Measurements from ENCODE around the gene TUBGCP2.
A peak's percentile ranks its signal among the peaks of the same experiment; 100 is the strongest.
"Not testable (repeated sequence)": the region's sequence is repeated elsewhere in the genome, so short reads cannot be mapped to it uniquely, and the experiment has no call there.

The TUBGCP2 gene

DNA sequence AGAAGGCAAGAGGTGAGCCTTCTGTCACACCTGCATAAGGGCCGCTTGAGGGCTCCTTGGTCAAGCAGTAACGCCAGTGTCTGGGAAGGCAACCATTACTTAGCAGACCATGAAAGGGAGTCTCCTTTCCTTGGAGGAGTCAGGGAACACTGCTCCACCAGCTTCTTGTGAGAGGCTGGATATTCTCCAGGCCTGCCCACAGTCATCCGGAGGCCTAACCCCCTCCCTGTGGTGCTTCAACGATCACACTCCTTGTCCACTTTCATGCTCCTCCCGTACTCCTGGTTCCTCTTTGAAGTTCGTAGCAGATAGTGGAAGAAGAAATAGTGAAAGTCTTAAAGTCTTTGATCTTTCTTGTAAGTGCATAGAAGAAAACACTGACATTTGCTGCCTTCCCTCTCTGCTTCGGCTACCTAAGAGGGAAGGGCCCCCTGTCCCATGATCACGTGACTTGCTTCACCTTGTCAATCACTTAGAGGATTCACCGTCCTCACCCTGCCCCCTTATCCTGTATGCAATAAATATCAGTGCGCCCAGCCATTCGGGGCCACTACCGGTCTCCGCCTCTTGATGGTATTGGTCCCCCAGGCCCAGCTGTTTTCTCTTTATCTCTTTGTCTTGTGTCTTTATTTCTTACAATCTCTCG lies 13.5 kb upstream of the TUBGCP2 start:
- not testable (repeated sequence) for DNase-seq

DNA sequence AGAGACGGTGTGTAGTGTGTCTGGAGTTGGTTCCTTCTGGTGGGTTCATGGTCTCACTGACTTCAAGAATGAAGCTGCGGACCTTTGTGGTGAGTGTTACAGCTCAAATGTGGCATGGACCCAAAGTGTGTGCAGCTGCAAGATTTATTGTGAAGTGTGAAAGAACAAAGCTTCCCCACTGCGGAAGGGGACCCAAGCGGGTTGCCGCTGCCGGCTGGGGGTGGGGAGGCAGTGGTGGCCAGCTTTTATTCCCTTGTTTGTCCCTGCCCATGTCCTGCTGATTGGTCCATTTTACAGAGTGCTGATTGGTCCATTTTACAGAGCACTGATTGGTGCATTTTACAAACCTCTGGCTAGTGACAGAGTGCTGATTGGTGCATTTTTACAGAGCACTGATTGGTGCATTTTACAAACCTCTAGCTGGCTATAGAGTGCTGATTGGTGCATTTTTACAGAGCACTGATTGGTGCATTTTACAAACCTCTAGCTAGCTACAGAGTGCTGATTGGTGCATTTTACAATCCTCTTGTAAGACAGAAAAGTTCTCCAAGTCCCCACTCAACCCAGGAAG lies 12.3 kb upstream of the TUBGCP2 start:
- DNase-seq, result not testable (repeated sequence)

DNA sequence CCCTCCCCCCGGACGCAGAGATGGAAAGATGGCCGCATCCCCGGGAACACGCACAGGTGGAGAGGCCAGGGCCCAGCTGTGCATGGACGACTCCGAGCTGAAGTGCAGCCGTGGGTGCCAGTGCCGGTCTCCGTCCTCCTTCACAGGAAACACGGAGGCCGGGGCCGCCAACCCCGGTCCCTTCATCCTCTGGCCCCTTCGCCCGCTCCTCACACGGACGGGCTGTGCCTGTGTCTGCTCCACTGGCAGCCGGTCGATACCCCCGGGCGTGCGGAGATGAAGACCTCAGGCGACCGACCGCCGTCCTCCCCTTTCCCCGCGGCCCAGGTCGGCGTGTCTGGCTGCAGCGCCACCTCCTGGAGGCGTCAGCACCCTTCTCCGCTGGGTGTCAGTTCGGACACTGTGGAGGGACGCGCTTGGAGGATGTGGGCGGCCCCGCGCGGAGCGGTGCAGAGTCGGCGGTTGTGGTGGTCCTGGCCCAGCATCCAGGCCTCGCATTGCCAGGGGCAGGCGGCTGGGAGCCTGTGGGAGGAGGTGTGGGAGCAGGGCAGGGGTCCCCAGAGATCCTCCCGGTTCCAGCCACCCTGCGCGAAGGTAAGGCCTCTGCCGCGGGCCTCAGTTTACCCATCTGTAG lies 9.9 kb upstream of the TUBGCP2 start:
- DNase-seq, result peak; percentile 80

DNA sequence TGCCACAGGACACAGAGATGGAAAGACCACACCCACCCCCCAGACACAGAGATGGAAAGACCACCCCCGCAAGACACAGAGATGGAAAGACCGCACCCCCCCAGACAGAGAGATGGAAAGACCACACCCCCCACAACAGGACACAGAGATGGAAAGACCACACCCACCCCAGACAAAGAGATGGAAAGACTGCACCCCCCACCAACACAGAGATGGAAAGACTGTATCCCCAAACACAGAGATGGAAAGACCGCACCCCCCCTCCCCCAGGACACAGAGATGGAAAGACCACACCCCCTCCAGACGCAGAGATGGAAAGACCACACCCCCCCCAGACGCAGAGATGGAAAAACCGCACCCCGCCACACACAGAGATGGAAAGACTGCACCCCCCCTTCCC lies 8.1 kb upstream of the TUBGCP2 start:
- no peak for DNase-seq

DNA sequence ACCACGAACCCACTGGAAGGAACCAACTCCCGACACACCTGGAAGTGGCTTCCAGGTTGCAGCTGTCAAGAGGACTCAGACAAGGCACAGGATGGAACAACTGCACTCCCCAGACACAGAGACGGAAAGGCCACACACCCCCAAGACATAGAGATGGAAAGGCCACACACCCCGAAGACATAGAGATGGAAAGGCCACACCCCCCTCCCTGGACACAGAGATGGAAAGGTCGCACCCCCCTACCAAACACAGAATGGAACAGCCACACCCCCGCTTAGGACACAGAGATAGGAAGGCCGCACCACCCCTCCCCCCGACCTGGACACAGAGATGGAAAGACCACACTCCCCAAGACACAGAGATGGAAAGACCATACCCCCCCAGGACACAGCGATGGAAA lies 7.6 kb upstream of the TUBGCP2 start:
- no peak for DNase-seq

DNA sequence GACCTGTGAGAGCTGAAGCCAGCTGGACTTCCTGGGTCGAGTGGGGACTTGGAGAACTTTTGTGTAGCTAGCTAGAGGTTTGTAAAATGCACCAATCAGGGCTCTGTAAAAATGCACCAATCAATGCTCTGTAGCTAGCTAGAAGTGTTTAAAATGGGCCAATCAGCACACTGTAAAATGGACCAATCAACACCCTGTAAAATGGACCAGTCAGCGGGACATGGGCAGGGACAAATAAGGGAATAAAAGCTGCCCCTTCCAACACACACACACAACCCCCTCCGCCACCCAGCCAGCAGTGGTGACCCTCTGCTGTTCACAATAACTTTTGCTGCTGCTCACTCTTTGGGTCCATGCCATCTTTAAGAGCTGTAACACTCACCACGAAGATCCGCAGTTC lies 7.2 kb upstream of the TUBGCP2 start:
- DNase-seq, result no peak

DNA sequence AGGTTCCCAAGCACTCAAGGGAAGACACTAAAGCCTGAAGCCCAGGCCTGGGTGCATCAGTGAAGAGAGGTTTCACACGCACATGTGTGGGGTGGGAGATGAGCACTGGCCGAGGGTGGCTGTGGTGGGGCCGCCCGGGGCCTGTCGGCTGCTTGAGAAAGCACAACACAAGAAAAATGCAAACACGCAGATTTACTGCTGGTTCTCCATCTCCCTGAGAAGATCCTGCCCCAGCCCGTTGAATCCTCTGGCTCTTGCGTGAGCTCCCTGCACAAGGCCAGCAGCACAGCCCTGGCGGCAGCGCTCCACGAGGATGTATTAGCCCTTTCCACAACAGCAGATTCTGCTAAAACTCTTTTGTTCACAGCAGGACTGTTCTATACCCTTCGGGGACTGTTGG lies 6.2 kb upstream of the TUBGCP2 start:
- no peak for DNase-seq

DNA sequence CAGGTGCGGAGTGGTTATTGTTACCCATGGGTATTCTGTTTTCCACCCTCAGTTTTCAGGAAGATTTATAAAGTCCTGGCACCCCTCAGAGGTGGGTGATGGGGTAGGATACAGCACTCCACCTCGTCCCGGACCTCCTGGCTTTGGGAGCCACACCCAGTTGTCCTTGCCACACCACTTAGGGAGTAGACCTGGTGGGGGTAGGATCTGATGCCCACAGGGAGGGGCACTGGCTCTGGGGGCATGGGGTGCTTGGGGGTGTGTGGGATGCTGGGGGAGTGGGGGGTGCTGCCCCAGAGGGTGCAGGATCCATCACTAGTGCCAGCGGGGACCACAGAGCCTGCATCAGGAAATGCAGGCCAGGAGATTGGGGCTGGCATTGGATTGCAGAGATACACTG lies 4.5 kb upstream of the TUBGCP2 start:
- no peak for DNase-seq

DNA sequence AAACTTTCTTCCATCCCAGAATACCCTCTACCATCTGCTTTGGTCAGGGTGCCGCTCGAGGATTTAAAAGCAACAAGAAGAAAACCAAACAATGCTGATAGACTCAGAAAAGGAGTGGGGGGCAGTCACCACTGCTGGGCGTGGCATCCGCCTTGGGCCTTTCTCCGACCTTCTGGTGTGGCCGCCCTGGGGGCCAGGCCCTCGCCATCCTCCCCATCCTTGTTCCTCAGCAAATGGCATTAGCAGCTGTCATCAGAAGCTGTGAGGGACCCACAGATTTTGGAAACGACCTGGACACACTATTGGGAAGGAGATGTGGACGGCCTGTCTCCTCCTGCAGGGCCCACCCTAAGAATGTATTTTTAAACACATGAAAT lies 4.1 kb upstream of the TUBGCP2 start:
- no peak for DNase-seq

DNA sequence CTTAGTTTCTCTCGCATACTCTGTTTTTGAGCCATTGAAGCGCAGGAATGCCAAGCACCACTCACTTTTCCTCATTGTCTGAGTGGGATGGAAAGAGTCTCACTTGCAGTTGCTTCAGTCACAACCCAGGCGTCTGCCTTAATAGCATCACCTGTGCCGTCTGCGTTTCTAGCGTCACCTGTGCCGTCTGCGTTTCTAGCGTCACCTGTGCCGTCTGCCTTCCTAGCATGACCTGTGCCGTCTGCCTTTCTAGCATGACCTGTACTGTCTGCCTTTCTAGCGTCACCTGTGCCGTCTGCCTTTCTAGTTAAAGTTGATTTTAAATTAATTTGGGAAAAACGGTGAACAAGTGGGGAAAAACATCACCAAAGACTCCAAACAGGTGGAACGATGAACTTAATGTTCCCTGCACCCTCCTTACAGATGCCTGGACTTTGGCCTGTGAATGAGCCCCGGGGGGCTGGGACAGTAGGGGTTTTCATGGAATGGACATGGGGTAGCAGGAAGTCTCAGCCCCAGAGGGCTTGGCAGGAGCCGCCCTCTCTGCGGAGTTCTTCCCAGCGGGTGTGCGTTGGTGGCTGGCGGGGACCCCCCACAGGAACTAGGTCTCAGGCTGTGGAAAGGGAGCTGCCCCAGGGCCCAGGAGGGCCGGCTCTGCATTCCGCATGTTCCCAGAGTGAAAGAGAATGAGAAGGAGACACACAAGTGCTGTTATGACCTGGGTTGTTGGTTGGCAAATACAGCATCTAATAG lies 3.5 kb upstream of the TUBGCP2 start:
- DNase-seq, result no peak

DNA sequence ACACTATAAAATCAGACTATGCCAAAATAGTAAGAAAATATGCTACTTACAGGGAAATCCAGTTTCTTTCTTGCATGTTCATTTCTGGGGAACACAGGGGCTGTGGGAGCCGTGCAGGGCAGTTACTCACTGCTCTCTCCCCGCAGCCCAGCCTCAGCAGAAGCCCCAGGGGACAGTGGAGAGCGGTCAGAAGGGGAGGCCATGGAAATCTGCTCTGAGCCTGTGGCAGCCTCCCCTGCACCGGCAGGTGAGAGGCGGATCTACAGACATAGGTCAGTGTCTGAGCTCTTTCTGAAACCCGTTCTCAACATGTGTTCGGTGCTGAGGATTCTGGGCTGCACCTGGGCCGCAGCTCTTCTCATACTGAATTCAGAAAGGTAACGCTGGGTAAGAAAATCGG lies 2.9 kb upstream of the TUBGCP2 start:
- no peak for DNase-seq

DNA sequence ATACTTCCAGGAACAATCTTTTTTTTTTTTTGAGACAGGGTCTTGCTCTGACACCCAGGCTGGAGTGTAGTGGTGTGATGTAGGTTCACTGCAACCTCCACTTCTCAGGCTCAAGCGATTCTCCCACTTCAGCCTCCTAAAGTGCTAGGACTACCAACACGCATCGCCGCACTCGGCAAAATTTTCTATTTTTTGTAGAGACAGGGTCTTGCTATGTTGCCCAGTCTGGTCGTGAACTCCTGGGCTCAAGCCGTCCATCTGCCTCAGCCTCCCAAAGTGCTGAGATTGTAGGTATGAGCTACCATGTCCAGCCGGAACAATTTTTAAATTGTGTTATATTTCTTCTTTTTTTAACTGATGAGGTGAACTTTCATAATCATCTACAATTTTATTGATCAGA lies 2.1 kb upstream of the TUBGCP2 start:
- no peak for DNase-seq

DNA sequence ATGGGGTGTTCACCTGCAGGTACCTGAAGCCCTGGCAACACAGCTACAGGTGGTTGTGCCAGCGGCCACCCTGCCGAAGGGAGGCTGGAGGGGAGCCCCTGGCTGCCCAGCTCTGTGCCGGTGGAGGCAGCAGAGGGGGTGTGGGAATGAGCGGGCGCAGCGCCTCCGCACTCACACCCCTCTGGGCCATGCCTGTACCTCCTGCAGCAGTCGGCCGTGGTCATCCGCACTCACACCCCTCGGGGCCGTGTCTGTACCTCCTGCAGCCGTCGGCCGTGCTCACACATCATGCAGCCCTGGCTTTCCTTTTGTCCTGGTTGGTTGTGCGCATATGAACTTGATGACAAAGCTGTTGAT lies 1.7 kb upstream of the TUBGCP2 start:
- no peak for DNase-seq

DNA sequence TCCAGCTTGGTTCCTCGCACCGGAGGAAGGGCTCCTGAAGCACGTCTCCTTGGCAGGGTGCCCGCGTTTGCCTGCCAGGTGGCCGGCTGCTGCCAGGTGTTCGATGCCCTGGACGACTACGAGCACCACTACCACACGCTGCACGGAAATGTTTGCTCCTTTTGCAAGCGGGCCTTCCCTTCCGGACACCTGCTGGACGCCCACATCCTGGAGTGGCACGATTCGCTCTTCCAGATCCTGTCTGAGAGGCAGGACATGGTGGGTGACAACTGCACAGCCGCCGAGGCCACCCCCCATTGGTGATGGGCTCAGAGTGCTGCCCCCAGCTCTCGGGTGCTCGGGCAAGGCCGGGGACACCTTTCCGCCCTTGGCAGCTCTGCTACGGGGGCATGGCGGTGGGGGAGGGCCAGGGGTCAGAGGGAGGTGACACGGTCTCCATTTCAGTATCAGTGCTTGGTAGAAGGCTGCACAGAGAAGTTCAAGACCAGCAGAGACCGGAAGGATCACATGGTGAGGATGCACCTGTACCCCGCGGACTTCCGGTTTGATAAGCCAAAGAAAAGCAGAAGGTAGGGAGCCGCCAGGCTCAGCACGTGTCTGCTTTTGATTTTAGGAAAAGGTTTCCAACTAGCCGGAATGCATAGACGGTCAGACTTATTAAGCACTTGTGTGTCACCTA lies 1.2 kb upstream of the TUBGCP2 start:
- DNase-seq, result no peak

DNA sequence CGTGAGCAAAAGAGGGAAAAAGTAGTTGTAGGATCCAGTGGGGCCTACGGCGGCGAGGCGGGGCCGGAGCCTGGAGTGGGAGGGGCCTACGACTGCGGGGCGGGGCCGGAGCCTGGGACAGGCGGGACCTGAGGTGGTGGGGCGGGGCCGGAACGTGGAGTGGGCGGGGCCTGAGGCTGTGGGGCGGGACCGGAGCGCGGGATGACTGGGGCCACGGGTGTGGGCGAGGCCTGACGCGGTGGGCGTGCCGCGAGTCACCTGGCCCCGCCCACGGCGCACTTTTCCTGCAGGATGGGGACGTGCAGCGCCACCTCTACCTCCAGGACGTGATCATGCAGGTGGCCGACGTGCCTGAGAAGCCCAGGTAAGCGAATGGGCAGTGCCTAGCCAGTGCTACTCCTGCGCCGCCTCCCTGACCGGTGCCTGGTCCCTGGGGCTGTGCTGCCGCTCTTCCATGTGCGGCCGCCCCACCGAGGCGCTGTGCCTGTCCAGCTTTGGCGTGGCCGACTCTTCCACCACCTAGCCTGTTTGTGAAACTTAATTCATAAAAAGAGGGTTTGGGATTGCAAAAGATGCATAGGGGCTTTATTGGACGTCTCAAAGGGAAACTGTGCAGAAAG lies 538 bp upstream of the TUBGCP2 start:
- peak; percentile 93 for DNase-seq

DNA sequence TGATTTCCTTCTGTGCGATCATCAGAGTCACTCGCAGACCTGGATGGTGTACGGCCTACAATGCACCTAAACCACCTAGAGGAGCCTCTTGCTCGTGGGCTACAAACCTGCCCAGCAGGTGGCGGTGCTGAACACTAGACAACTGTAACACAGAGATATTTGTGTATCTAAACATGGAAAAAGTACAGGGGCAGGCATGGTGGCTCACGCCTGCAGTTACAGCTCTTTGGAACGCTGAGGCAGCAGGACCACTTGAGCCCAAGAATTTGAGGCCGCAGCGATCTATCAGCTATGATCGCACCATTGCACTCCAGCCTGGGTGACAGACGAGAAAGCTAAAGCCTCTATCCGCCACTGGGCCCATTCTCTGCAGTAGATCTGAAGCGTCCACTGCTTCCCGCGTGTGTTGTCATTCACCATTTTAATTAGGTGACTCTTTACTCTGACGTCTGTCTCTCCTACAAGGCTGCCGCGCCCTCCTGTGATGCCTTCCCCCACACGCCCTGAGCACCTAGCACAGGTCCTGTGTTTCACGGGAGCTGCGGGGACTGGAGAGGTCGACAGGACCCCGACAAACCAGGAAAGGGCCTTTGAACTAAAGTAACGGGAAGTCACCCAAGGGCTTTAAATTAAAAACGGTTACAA lies 774 bp downstream of the TUBGCP2 start:
- DNase-seq, result peak; percentile 92

DNA sequence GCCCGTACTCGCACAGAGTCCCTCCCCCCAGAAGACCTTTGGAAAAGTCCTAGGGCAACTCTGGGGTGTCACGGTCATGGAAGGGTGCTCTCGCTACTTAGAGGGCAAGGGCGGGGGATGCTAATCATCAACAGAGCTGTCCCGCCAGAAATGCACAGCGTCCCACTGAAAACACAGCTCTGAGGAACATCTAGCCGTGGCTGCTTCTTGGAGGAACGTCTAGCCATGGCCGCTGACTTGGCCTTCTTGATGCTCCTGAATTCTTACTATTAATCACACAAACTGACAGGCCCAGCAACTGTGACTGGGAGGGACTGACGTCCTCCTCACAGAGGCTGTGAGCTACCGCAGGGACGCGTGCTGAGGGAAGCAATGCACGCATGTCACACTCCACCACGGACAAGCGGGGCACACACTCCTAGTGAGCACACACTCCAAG lies 1.7 kb downstream of the TUBGCP2 start:
- DNase-seq, result no peak

DNA sequence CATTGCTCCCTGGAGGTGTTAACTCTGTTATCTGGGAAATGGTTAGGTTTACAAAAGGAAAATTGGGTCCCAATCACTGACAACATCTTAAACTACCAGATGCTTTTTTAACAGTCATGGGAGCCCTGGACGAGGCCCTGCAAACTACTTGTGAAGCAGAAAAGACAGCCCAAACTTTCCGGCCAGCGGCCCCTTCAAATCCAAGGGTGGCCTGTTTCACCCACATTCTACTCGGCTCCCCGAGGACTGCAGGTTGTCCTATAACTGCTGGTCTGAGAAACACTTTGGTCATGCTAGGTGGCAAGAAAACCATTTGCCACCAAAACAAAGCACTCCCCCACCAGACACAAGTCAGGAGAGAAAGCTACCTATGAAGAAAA lies 2.6 kb downstream of the TUBGCP2 start:
- no peak for DNase-seq

DNA sequence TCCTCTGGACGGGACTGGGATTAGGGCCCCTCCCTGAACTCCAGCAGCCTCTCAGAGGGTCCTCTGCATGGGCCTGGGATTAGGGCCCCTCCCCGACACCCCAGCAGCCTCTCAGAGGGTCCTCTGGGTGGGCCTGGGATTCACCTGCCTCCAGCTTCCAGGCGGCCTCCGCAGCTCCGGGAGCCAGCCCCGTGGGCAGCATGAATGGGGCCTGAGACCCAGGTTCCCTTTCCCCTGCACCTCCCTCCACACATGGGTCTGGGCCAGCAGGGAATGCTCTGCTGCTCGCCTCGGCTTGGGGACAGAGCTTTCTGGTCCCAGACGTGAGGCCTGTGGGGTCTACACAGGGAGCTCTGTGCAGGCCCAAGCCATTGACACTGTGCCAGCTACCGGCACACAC lies 5.5 kb downstream of the TUBGCP2 start:
- DNase-seq, result no peak

DNA sequence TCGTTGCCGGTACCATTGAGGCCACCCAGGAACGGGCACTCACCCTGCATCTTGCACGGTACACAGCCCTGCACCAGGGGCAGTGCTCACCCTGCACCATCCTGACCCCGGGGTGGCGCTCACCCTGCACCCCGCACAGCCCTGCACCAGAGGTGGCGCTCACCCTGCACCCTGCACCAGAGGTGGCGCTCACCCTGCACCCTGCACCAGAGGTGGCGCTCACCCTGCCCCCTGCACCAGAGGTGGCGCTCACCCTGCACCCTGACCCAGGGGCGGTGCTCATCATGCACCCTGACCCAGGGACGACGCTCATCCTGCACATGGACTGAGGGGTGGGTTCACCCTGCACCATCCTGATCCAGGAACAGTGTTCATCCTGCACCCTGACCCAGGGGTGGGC lies 6.4 kb downstream of the TUBGCP2 start:
- no peak for DNase-seq

DNA sequence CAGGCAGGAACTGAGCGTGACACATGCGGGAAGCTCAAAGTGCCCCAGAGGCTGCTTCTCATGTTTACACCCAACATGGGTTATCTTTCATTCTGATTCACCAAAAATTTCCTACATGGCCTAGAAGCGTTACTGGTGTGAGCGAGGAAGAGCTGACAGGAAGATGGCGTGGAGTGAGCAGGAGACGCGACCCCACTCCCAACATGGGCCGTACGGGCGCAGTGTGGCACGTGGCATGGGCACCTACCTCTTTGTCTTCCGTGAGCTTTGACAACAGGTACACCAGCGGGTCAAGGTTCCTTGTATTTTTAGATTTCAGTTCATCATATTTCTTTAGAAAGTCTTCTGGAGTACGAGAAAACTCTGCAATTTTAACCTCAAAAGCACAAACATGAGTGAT lies 8.9 kb downstream of the TUBGCP2 start:
- DNase-seq, result no peak

DNA sequence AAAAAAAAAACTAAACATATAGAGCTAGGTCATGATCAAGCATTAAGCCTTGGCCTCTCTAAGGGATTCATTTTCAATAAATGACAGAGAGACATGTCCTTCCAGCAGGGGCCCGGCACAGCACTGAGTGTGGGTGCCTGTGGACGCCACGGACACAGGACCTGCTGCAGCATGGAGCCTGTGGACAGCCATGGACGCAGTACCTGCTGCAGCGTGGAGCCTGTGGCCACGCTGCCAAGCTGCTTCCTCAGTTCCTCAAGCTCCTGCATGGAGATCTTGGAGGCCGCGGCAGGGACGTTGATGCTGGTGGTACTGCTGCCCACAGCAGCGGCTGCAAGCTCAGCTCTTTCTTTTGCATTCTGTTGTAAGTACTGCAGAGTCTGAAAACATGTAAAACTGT lies 9.4 kb downstream of the TUBGCP2 start:
- DNase-seq, result no peak

DNA sequence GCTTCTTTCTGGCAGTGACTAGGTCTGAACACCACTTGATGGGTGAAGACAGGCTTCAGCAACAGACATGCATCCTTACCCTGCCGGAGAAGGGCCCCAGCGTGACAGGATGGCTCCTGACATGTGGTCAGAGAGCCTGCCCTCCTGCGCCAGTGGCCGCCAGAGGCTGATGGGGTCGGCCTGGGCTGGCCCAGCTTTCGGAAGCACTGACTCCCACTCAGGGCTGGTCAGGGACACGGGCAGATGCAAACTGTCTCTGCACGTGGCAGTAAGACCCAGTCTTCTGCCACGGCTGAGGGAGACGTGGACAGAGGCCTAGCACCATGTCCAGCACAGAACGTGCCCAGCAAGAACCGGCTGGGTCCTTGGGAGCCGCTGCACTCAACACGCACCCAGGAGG lies 10.2 kb downstream of the TUBGCP2 start:
- DNase-seq, result no peak

All from CD4-positive, alpha-beta T cell treated with Interleukin-17A for 4 hours (primary cell).